Measurements from ENCODE around the gene TRIM61.

- TF ChIP-seq CTCF (conservative IDR thresholded peaks at IDR 0.05 in 1 of 2, IDR thresholded peaks at IDR 0.05 in 1 of 2; ENCODE audit: low read depth in 1 of 2, low read length in 2 of 2) (no peak), EZH2 (IDR thresholded peaks at IDR 0.05; ENCODE audit: low read length, missing control alignments) (no peak)
Observed at GRCh38 chr4:165010991-165011390, 33.5 kb upstream of the TRIM61 start.
